ENCODE results near the gene PRR33.

Gene PRR33

GRCh38 chr11:1916132-1916985, 24.7 kb upstream of the PRR33 start:
- DNase-seq: no peak

- no peak for DNase-seq
Measured at GRCh38 chr11:1915795-1916131, 24.1 kb upstream of the PRR33 start.

- no peak for DNase-seq
Measured at GRCh38 chr11:1913271-1914060, 21.8 kb upstream of the PRR33 start.

- DNase-seq: no peak
Measured at GRCh38 chr11:1912289-1912878, 20.7 kb upstream of the PRR33 start.

- DNase-seq: no peak
Measured at GRCh38 chr11:1909524-1909923, 17.8 kb upstream of the PRR33 start.

- no peak for DNase-seq
Measured at GRCh38 chr11:1908618-1909017, 16.9 kb upstream of the PRR33 start.

- no peak for DNase-seq
Measured at GRCh38 chr11:1906611-1907423, 15.1 kb upstream of the PRR33 start.

GRCh38 chr11:1906181-1906580, 14.5 kb upstream of the PRR33 start:
- no peak for DNase-seq

- DNase-seq: no peak
Measured at GRCh38 chr11:1899686-1900085, 8.0 kb upstream of the PRR33 start.

GRCh38 chr11:1899090-1899489, 7.4 kb upstream of the PRR33 start:
- no peak for DNase-seq

GRCh38 chr11:1896923-1897322, 5.2 kb upstream of the PRR33 start:
- no peak for DNase-seq

GRCh38 chr11:1896468-1896867, 4.8 kb upstream of the PRR33 start:
- no peak for DNase-seq

- DNase-seq: no peak
Measured at GRCh38 chr11:1894759-1895158, 3.1 kb upstream of the PRR33 start.

- DNase-seq: no peak
Measured at GRCh38 chr11:1893581-1894359, 2.1 kb upstream of the PRR33 start.

GRCh38 chr11:1892558-1892957, 863 bp upstream of the PRR33 start:
- DNase-seq: no peak

GRCh38 chr11:1892116-1892515, 421 bp upstream of the PRR33 start:
- DNase-seq: no peak

GRCh38 chr11:1890856-1891830, 552 bp downstream of the PRR33 start:
- DNase-seq: no peak

GRCh38 chr11:1889941-1890855, 1.5 kb downstream of the PRR33 start:
- DNase-seq: no peak

- DNase-seq: peak; percentile 82
Measured at GRCh38 chr11:1889224-1889930, 2.3 kb downstream of the PRR33 start.
